Hepatocyte (in vitro differentiated cells): ENCODE data around the gene SLC12A5.

Experiments
- EZH2 ChIP-seq: fragments of 200-600 bp; sonication (generic); IDR thresholded peaks from 2 replicates; pipeline ENCODE4 v1.6.1; 2016; ENCODE audit warnings: antibody characterized with exemption, mild to moderate bottlenecking, borderline replicate concordance
- EZH2phosphoT487 ChIP-seq: fragments of 200-600 bp; sonication (generic); IDR thresholded peaks from one replicate; pipeline ENCODE4 v1.6.1; 2018; ENCODE audit warnings: antibody characterized with exemption, mild to moderate bottlenecking, low read depth, moderate library complexity; ENCODE audit not compliant: unreplicated experiment, severe bottlenecking
- TF ChIP-seq, protein P1 (sequence below): fragments of 200-600 bp; sonication (generic); IDR thresholded peaks from 2 replicates; pipeline ENCODE4 v1.5.1; 2016; ENCODE audit warnings: antibody characterized with exemption, mild to moderate bottlenecking; ENCODE audit not compliant: poor library complexity

DNA sequence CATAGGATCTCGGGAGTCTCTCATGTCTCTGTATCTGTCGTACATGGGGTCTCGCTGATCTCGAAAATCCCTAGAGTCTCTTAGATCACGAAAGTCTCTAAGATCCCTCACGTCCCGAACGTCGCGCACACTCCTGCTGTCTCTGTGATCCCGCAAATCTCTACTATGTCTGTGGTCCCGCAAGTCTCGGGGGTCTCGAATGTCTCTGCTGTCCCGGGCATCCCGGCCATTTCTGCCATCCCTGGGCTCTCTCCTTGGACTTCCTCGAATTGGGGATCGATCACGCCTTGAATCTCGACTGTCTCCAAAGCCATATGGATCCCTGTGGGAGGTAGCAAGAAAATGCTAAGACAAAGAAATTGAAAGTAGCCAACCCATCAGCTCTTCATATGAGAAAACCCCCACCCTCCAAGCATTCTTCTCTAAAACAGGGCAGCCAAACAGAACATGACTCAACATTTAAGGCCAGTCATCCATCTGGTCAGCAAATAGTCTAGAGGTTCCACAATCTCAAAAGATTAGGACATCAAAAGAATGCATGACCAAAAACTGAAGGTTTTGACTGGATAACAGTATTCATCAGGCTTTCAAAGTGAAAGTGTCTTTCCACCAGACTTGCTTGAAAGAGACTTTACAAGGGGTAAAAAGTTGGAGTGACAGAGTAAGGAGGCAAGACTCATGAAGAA, 41.3 kb downstream of the SLC12A5 start:
- TF ChIP-seq, protein P1, sequence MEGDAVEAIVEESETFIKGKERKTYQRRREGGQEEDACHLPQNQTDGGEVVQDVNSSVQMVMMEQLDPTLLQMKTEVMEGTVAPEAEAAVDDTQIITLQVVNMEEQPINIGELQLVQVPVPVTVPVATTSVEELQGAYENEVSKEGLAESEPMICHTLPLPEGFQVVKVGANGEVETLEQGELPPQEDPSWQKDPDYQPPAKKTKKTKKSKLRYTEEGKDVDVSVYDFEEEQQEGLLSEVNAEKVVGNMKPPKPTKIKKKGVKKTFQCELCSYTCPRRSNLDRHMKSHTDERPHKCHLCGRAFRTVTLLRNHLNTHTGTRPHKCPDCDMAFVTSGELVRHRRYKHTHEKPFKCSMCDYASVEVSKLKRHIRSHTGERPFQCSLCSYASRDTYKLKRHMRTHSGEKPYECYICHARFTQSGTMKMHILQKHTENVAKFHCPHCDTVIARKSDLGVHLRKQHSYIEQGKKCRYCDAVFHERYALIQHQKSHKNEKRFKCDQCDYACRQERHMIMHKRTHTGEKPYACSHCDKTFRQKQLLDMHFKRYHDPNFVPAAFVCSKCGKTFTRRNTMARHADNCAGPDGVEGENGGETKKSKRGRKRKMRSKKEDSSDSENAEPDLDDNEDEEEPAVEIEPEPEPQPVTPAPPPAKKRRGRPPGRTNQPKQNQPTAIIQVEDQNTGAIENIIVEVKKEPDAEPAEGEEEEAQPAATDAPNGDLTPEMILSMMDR: no peak
- TF ChIP-seq EZH2 (no peak), EZH2phosphoT487 (no peak)
